Measurements from ENCODE around the gene CDH26.

The CDH26 gene

GRCh38 chr20:59985164-59985563 is 26.9 kb downstream of the CDH26 start:
- no peak for DNase-seq (ENCODE audit: low read depth in 2 of 2)

- no peak for DNase-seq (ENCODE audit: low read depth in 2 of 2)
Measured at GRCh38 chr20:59985864-59986263, 27.6 kb downstream of the CDH26 start.

- no peak for DNase-seq (ENCODE audit: low read depth in 2 of 2)
Measured at GRCh38 chr20:59987135-59987534, 28.9 kb downstream of the CDH26 start.

- no peak for DNase-seq (ENCODE audit: low read depth in 2 of 2)
Measured at GRCh38 chr20:59988141-59988540, 29.9 kb downstream of the CDH26 start.

- DNase-seq (ENCODE audit: low read depth in 2 of 2) = no peak
Measured at GRCh38 chr20:59992526-59993084, 34.4 kb downstream of the CDH26 start.

- DNase-seq (ENCODE audit: low read depth in 2 of 2) = no peak
Measured at GRCh38 chr20:59993736-59994430, 35.7 kb downstream of the CDH26 start.

- no peak for DNase-seq (ENCODE audit: low read depth in 2 of 2)
Measured at GRCh38 chr20:59994697-59995122, 36.5 kb downstream of the CDH26 start.

- DNase-seq (ENCODE audit: low read depth in 2 of 2) = no peak
Measured at GRCh38 chr20:59996108-59996507, 37.9 kb downstream of the CDH26 start.

GRCh38 chr20:59997896-59998295 is 39.7 kb downstream of the CDH26 start:
- DNase-seq (ENCODE audit: low read depth in 2 of 2) = no peak

- DNase-seq (ENCODE audit: low read depth in 2 of 2) = no peak
Measured at GRCh38 chr20:59999502-59999901, 41.3 kb downstream of the CDH26 start.

GRCh38 chr20:60000271-60001042 is 42.2 kb downstream of the CDH26 start:
- DNase-seq (ENCODE audit: low read depth in 2 of 2) = no peak

- DNase-seq (ENCODE audit: low read depth in 2 of 2) = no peak
Measured at GRCh38 chr20:60001108-60001507, 42.9 kb downstream of the CDH26 start.

GRCh38 chr20:60003776-60004175 is 45.6 kb downstream of the CDH26 start:
- DNase-seq (ENCODE audit: low read depth in 2 of 2) = no peak

GRCh38 chr20:60006261-60006660 is 48.0 kb downstream of the CDH26 start:
- no peak for DNase-seq (ENCODE audit: low read depth in 2 of 2)

- DNase-seq (ENCODE audit: low read depth in 2 of 2) = no peak
Measured at GRCh38 chr20:60007464-60007863, 49.2 kb downstream of the CDH26 start.

- DNase-seq (ENCODE audit: low read depth in 2 of 2) = no peak
Measured at GRCh38 chr20:60008130-60008808, 50.0 kb downstream of the CDH26 start.

GRCh38 chr20:60009318-60009717 is 51.1 kb downstream of the CDH26 start:
- no peak for DNase-seq (ENCODE audit: low read depth in 2 of 2)

- DNase-seq (ENCODE audit: low read depth in 2 of 2) = no peak
Measured at GRCh38 chr20:60009826-60010616, 51.8 kb downstream of the CDH26 start.

- no peak for DNase-seq (ENCODE audit: low read depth in 2 of 2)
Measured at GRCh38 chr20:60010689-60011458, 52.7 kb downstream of the CDH26 start.
